BE2C (cell line): ENCODE measurements around the gene SGCA.

Source experiments
- DNase-seq: peaks from one replicate; pipeline ENCODE4 v3.0.0-alpha.2; 2020
- H3K27me3 ChIP-seq: fragments of 250-450 bp; sonication (Bioruptor Pico); 2 replicates; pipeline ENCODE4 v1.5.1; 2020; ENCODE audit warnings: mild to moderate bottlenecking
- H3K36me3 ChIP-seq: fragments of 250-450 bp; sonication (Bioruptor Pico); 2 replicates; pipeline ENCODE4 v1.5.1; 2020; ENCODE audit warnings: mild to moderate bottlenecking
- H3K4me1 ChIP-seq: fragments of 250-450 bp; sonication (Bioruptor Pico); 2 replicates; pipeline ENCODE4 v1.5.1; 2020
- H3K4me3 ChIP-seq: 2 replicates; pipeline ENCODE4 v1.5.1; 2011; ENCODE audit warnings: low read depth, low read length
- H3K9me3 ChIP-seq: fragments of 250-450 bp; sonication (Bioruptor Pico); 2 replicates; pipeline ENCODE4 v1.5.1; 2020
- CTCF ChIP-seq: IDR thresholded peaks from 2 replicates; pipeline ENCODE4 v1.5.1; 2012; ENCODE audit warnings: mild to moderate bottlenecking, low read depth, low read length

The SGCA gene

GRCh38 chr17:50185631-50186471, 20.0 kb downstream of the SGCA start:
- H3K4me1 ChIP-seq = no peaks in the 10 kb centered on the region
- H3K36me3 ChIP-seq = no peaks in the 10 kb centered on the region
- H3K9me3 ChIP-seq = no peaks in the 10 kb centered on the region
- H3K27me3 ChIP-seq = no peaks in the 10 kb centered on the region
- H3K4me3 ChIP-seq = no peak overlapping the region
- no peak for DNase-seq
- no peak for TF ChIP-seq CTCF

GRCh38 chr17:50186661-50187393, 21.0 kb downstream of the SGCA start:
- Histone ChIP-seq H3K36me3 (no peaks in the 10 kb centered on the region), H3K9me3 (no peaks in the 10 kb centered on the region), H3K4me1 (no peaks in the 10 kb centered on the region), H3K27me3 (no peaks in the 10 kb centered on the region), H3K4me3 (no peak overlapping the region)
- no peak for TF ChIP-seq CTCF
- DNase-seq = no peak

- H3K4me1 ChIP-seq = no peaks in the 10 kb centered on the region
- TF ChIP-seq CTCF = no peak
- H3K9me3 ChIP-seq = no peaks in the 10 kb centered on the region
- no peaks in the 10 kb centered on the region for H3K36me3 ChIP-seq
- H3K4me3 ChIP-seq = no peak overlapping the region
- H3K27me3 ChIP-seq = no peaks in the 10 kb centered on the region
- no peak for DNase-seq
Observed at GRCh38 chr17:50187394-50187725, 21.6 kb downstream of the SGCA start.

GRCh38 chr17:50187751-50188530, 22.1 kb downstream of the SGCA start:
- Histone ChIP-seq H3K36me3 (no peaks in the 10 kb centered on the region), H3K4me1 (no peaks in the 10 kb centered on the region), H3K9me3 (no peaks in the 10 kb centered on the region), H3K4me3 (no peak overlapping the region), H3K27me3 (no peaks in the 10 kb centered on the region)
- DNase-seq = no peak
- no peak for TF ChIP-seq CTCF

- H3K36me3 ChIP-seq = no peaks in the 10 kb centered on the region
- no peak for TF ChIP-seq CTCF
- H3K9me3 ChIP-seq = no peaks in the 10 kb centered on the region
- DNase-seq = no peak
- H3K4me3 ChIP-seq = no peak overlapping the region
- H3K27me3 ChIP-seq = no peaks in the 10 kb centered on the region
- H3K4me1 ChIP-seq = no peaks in the 10 kb centered on the region
Observed at GRCh38 chr17:50188531-50188920, 22.7 kb downstream of the SGCA start.
